Natural killer cell (primary cell): ENCODE results near the gene ASTN2. TPM values are rescaled to one million over a fixed set of nuclear protein-coding genes. Genes with fewer than 3 reads are reported as not detected.

Experiments used
- ATAC-seq, 3 donors: fragments of 150-1000 bp in 2 of 3; fragments of 200-7000 bp in 1 of 3; cut with Tn5 transposase; 1 replicate in 1 of 3; 2 replicates in 2 of 3; pipeline ENCODE4 v1.10.0; 2021; ENCODE audit warnings: mild to moderate bottlenecking in 2 of 3, moderate library complexity in 2 of 3
- DNase-seq, 2 donors: peaks; one replicate each; pipeline versions ENCODE4 v3.0.0 to v3.0.0-alpha.2; 2013 to 2021; ENCODE audit warnings: mixed read lengths in 1 of 2
- H3K27ac ChIP-seq: one replicate; pipeline ENCODE4 v1.5.1; 2013; ENCODE audit warnings: mild to moderate bottlenecking, low read length
- H3K27me3 ChIP-seq: one replicate; pipeline ENCODE4 v1.6.1; 2013; ENCODE audit warnings: low read length; ENCODE audit not compliant: control insufficient read depth, insufficient read depth
- H3K36me3 ChIP-seq: one replicate; pipeline ENCODE4 v1.6.1; 2013; ENCODE audit warnings: low read length; ENCODE audit not compliant: control insufficient read depth, insufficient read depth
- H3K4me1 ChIP-seq: one replicate; pipeline ENCODE4 v1.6.1; 2013; ENCODE audit warnings: low read length; ENCODE audit not compliant: control insufficient read depth, insufficient read depth
- H3K4me3 ChIP-seq: one replicate; pipeline ENCODE4 v1.5.1; 2013; ENCODE audit warnings: low read length
- H3K9me3 ChIP-seq: one replicate; pipeline ENCODE4 v1.6.1; 2013; ENCODE audit warnings: low read length; ENCODE audit not compliant: control insufficient read depth, insufficient read depth
- H3K27ac Mint-ChIP-seq, 2 donors: one replicate each; pipeline ENCODE4 v1.8.0; 2022; ENCODE audit warnings: mild to moderate bottlenecking in 2 of 2, mixed read lengths in 2 of 2, moderate library complexity in 1 of 2
- H3K27me3 Mint-ChIP-seq, 2 donors: one replicate each; pipeline ENCODE4 v1.8.0; 2022; ENCODE audit warnings: low read depth in 2 of 2, mixed read lengths in 2 of 2
- H3K36me3 Mint-ChIP-seq: one replicate; pipeline ENCODE4 v1.8.0; 2022; ENCODE audit warnings: mixed read lengths
- H3K4me1 Mint-ChIP-seq, 2 donors: one replicate each; pipeline ENCODE4 v1.8.0; 2022; ENCODE audit warnings: mixed read lengths in 2 of 2
- H3K4me3 Mint-ChIP-seq: one replicate; pipeline ENCODE4 v1.8.0; 2022; ENCODE audit warnings: mild to moderate bottlenecking, moderate library complexity, mixed read lengths
- H3K9me3 Mint-ChIP-seq, 2 donors: one replicate each; pipeline ENCODE4 v1.8.0; 2022; ENCODE audit warnings: mixed read lengths in 2 of 2
- WGBS: methylation state at CpG from one replicate; pipeline ENCODE4 v1.1.7; 2013; ENCODE audit warnings: missing lambda C conversion rate; ENCODE audit not compliant: insufficient coverage; 5-methylcytosine and 5-hydroxymethylcytosine counted together
- intact Hi-C: fragments of 100-400 bp; cut with micrococcal nuclease; formaldehyde crosslinking; loops from one replicate; pipeline ENCODE4 v1.14.2; 2022
- total RNA-seq, 4 donors: library from RNA; stranded (reverse); fragments of 120-200 nt in 1 of 4; gene quantifications; one replicate each; pipeline versions ENCODE4 v1.2.3 to v1.2.4, GENCODE V29; 2013 to 2022
- TF ChIP-seq, protein P1 (sequence below): fragments of 200-600 bp; IDR thresholded peaks from one replicate; pipeline ENCODE4 v1.8.0; 2022; ENCODE audit warnings: antibody characterized with exemption

Gene ASTN2
- total RNA-seq, 3 donors from 2014 or later (not counting 1 experiment from before 2014, with no cell fraction given), result 3.0 to 3.5 (median 3.2) TPM

- Mint-ChIP-seq H3K27me3 (no peaks in the 10 kb centered on the region), H3K27ac (no peak overlapping the region), H3K4me1 (peaks cover 0 to 12% of the 10 kb centered on the region in 2 donors), H3K9me3 (peaks cover 0 to 8% of the 10 kb centered on the region in 2 donors), H3K4me3 (no peak overlapping the region), H3K36me3 (no peaks in the 10 kb centered on the region)
- 87% methylated on average over 7 of the region's 7 CpGs for WGBS
- intact Hi-C loops, result no loop called here
- H3K27ac ChIP-seq, result no peak overlapping the region
- H3K4me3 ChIP-seq, result no peak overlapping the region
- no peak for ATAC-seq
- H3K27me3 ChIP-seq, result no peaks in the 10 kb centered on the region
- H3K36me3 ChIP-seq, result no peaks in the 10 kb centered on the region
- TF ChIP-seq, protein P1, sequence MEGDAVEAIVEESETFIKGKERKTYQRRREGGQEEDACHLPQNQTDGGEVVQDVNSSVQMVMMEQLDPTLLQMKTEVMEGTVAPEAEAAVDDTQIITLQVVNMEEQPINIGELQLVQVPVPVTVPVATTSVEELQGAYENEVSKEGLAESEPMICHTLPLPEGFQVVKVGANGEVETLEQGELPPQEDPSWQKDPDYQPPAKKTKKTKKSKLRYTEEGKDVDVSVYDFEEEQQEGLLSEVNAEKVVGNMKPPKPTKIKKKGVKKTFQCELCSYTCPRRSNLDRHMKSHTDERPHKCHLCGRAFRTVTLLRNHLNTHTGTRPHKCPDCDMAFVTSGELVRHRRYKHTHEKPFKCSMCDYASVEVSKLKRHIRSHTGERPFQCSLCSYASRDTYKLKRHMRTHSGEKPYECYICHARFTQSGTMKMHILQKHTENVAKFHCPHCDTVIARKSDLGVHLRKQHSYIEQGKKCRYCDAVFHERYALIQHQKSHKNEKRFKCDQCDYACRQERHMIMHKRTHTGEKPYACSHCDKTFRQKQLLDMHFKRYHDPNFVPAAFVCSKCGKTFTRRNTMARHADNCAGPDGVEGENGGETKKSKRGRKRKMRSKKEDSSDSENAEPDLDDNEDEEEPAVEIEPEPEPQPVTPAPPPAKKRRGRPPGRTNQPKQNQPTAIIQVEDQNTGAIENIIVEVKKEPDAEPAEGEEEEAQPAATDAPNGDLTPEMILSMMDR, result no peak
- no peak for DNase-seq
- no peaks in the 10 kb centered on the region for H3K4me1 ChIP-seq
- H3K9me3 ChIP-seq, result no peaks in the 10 kb centered on the region
Measured at GRCh38 chr9:116952436-116952810, 462.4 kb downstream of the ASTN2 start.

- 76% methylated on average over 3 of the region's 3 CpGs for WGBS
Measured at GRCh38 chr9:116951588-116952435, 463.0 kb downstream of the ASTN2 start.

DNA sequence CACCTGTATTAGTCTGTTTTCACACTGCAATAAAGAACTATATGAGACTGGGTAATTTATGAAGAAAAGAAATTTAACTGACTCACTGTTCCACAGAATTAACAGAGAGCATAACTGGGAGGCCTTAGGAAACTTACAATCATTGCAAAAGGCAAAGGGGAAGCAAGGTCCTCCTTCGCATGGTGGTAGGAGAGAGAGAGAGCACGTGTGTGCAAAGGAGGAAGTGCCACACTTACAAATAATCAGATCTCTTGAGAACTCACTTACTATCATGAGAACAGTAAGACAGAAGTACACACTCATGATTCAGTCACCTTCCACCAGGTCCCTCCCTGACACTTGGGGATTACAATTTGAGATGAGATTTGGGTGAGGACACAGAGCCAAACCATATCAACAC lies 469.0 kb downstream of the ASTN2 start:
- Mint-ChIP-seq H3K9me3 (peaks cover 0 to 13% of the 10 kb centered on the region in 2 donors), H3K4me3 (no peak overlapping the region), H3K4me1 (no peaks in the 10 kb centered on the region), H3K36me3 (no peaks in the 10 kb centered on the region), H3K27ac (no peak overlapping the region), H3K27me3 (no peaks in the 10 kb centered on the region)
- Histone ChIP-seq H3K27me3 (no peaks in the 10 kb centered on the region), H3K4me3 (no peak overlapping the region), H3K27ac (no peak overlapping the region), H3K9me3 (no peaks in the 10 kb centered on the region), H3K36me3 (no peaks in the 10 kb centered on the region), H3K4me1 (no peaks in the 10 kb centered on the region)
- whole genome bisulfite sequencing, result no CpG with 5 or more reads among the region's 2 CpGs
- TF ChIP-seq, protein P1, result no peak
- intact Hi-C loops, result no loop called here
- DNase-seq, result no peak
- ATAC-seq, result peak in 2 of 3 donors; percentile 21 to 24

More at GRCh38 chr9:116951588-116952435, 463.0 kb downstream of the ASTN2 start:
- DNase-seq (no peak), ATAC-seq (no peak)
- H3K36me3 ChIP-seq, result no peaks in the 10 kb centered on the region
- H3K4me1 ChIP-seq, result no peaks in the 10 kb centered on the region
- intact Hi-C loops, result no loop called here
- peaks cover 0 to 6% of the 10 kb centered on the region in 2 donors for H3K9me3 Mint-ChIP-seq
- TF ChIP-seq, protein P1, result no peak
- no peak overlapping the region for H3K4me3 ChIP-seq
- peaks cover 0 to 12% of the 10 kb centered on the region in 2 donors for H3K4me1 Mint-ChIP-seq
- no peaks in the 10 kb centered on the region for H3K27me3 Mint-ChIP-seq
- H3K4me3 Mint-ChIP-seq, result no peak overlapping the region
- H3K27ac Mint-ChIP-seq, result no peak overlapping the region
- no peak overlapping the region for H3K27ac ChIP-seq
- no peaks in the 10 kb centered on the region for H3K36me3 Mint-ChIP-seq
- no peaks in the 10 kb centered on the region for H3K27me3 ChIP-seq
- H3K9me3 ChIP-seq, result no peaks in the 10 kb centered on the region
